ENCODE data around the gene PARVB.

The PARVB gene

DNA sequence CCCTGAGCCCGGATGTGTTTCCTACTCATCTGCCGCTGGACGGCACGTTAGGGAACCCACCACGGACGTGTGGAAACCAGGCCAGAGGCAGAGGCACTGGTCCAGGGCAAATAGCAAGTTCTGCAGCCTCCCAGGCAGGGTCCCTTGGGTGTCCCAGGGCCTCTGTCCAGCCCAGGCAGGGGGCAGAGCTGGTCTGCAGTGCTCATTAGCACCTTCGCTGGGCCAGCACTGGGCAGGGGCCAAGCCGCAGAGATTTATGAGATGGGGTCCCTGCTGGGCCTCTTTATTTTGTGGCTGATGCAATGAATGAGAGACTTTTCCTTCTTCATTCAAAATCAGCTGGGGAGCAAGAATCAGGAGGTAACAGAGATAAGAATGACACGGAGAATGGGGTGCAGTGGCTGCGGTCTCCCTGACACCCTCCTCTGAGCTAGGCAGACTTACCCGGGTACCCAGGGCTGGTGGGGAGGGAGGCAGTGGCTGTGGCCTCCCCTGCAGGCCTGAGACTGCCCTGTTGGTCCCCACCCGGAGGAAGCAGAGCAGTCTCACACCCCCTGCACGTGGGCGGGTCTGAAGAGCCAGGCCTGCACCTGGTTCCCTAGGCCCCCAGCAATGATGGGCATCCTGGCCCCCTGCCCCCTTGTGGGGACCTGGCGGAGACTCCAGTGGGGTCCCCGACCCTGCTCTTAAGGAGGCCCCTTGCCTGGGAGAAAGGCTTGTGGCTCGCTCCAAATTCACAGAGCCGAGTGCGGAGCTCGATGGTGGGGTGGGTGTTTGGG, 142.6 kb downstream of the PARVB start:
- TF ChIP-seq CTCF (IDR thresholded peaks at IDR 0.05) = no peak
- H3K36me3 ChIP-seq = peaks cover 0 to 4% (median 0%) of the 10 kb centered on the region in 3 donors
- DNase-seq = no peak
- H3K4me3 ChIP-seq = no peak overlapping the region
- no peak overlapping the region for H3K27ac ChIP-seq
- peaks cover 0 to 9% of the 10 kb centered on the region in 2 donors for H3K27me3 ChIP-seq
- no peaks in the 10 kb centered on the region for H3K4me1 ChIP-seq
- H3K9me3 ChIP-seq = no peaks in the 10 kb centered on the region
- intact Hi-C loops (cut with DNase I; ENCODE audit: low total_unique reads) = no loop called here

DNA sequence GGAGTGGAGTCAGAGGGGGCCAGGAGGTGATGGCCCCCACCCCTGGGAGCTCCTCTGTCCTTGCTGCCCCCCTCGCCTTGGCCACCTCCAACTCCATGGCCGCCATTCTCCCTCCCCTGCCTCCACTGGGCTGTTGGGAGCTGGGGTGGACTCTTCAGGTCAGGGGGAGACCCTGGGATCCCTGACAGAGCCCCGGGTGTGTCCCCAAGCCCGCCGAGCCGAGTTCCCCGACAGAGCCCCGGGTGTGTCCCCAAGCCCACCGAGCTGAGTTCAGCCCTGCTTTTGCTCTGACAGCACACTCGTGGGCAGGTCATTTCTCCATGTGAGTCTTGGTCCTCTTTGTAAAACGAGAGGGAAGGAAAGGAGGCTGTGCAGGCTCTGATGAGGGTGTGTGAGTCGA, 143.4 kb downstream of the PARVB start:
- Histone ChIP-seq H3K4me3 (no peak overlapping the region), H3K4me1 (no peaks in the 10 kb centered on the region), H3K36me3 (peaks cover 0 to 4% (median 0%) of the 10 kb centered on the region in 3 donors), H3K9me3 (no peaks in the 10 kb centered on the region), H3K27ac (no peak overlapping the region), H3K27me3 (peaks cover 0 to 9% of the 10 kb centered on the region in 2 donors)
- TF ChIP-seq CTCF (IDR thresholded peaks at IDR 0.05) = no peak
- intact Hi-C loops (cut with DNase I; ENCODE audit: low total_unique reads) = no loop called here
- DNase-seq = no peak

DNA sequence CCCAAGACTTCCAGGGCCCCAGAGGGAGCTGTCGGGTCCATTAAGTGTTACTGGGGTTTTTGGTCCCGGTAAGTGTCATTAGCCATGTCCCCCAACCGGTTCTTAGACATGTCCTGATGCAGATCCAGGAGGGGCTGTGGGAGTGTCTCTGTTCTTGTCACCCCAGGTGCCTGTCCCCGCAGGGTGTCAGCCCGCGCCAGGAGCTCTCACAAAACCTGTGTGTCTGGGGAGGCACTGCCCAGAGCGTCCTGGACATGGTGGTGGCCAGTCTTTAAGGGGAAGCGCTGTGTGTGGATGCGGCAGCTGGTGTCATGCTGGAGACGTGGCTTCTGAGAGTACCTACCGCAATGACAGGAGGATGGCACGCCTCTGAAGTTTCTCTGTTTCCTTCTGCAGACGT, 144.1 kb downstream of the PARVB start:
- H3K9me3 ChIP-seq = no peaks in the 10 kb centered on the region
- H3K36me3 ChIP-seq = peaks cover 0 to 4% (median 0%) of the 10 kb centered on the region in 3 donors
- peaks cover 0 to 5% of the 10 kb centered on the region in 2 donors for H3K27me3 ChIP-seq
- H3K27ac ChIP-seq = no peak overlapping the region
- no peaks in the 10 kb centered on the region for H3K4me1 ChIP-seq
- DNase-seq = no peak
- no peak overlapping the region for H3K4me3 ChIP-seq
- intact Hi-C loops (cut with DNase I; ENCODE audit: low total_unique reads) = no loop called here
- TF ChIP-seq CTCF (IDR thresholded peaks at IDR 0.05) = no peak

GRCh38 chr22:44170470-44170869, 146.4 kb downstream of the PARVB start:
- no peak overlapping the region for H3K27ac ChIP-seq
- no peak for DNase-seq

GRCh38 chr22:44171561-44171960, 147.5 kb downstream of the PARVB start:
- DNase-seq = no peak
- intact Hi-C loops (cut with DNase I; ENCODE audit: low total_unique reads) = no loop called here
- no peak overlapping the region for H3K4me3 ChIP-seq
- no peaks in the 10 kb centered on the region for H3K4me1 ChIP-seq
- no peaks in the 10 kb centered on the region for H3K9me3 ChIP-seq
- peaks cover 0 to 4% (median 0%) of the 10 kb centered on the region in 3 donors for H3K36me3 ChIP-seq
- H3K27ac ChIP-seq = no peak overlapping the region
- no peak for TF ChIP-seq CTCF (IDR thresholded peaks at IDR 0.05)
- H3K27me3 ChIP-seq = no peaks in the 10 kb centered on the region

More at GRCh38 chr22:44170470-44170869, 146.4 kb downstream of the PARVB start:
- H3K27me3 ChIP-seq = peaks cover 0 to 2% of the 10 kb centered on the region in 2 donors
- no peak overlapping the region for H3K4me3 ChIP-seq
- no peak for TF ChIP-seq CTCF (IDR thresholded peaks at IDR 0.05)
- peaks cover 0 to 4% (median 0%) of the 10 kb centered on the region in 3 donors for H3K36me3 ChIP-seq
- H3K9me3 ChIP-seq = no peaks in the 10 kb centered on the region
- no peaks in the 10 kb centered on the region for H3K4me1 ChIP-seq
- intact Hi-C loops (cut with DNase I; ENCODE audit: low total_unique reads) = no loop called here
